HCT116 (cell line): ENCODE data around the gene KIF13A. TPM values are rescaled to one million over a fixed set of nuclear protein-coding genes. Genes with fewer than 3 reads are reported as not detected.

ENCODE experiments used
- ATAC-seq: fragments of 200-7000 bp; cut with Tn5 transposase; 2 replicates; pipeline ENCODE4 v1.9.1; 2020; ENCODE audit warnings: mild to moderate bottlenecking, moderate library complexity
- BruUV-seq: library from RNA; stranded (reverse); fragments of 400-500 nt; replicated peaks from 2 replicates; lab custom pipeline; 2021; lab: Mats Ljungman, UMichigan
- CTCF ChIA-PET: fragments of 300-600 bp; sonication (Branson Sonifier 250); formaldehyde crosslinking; loops from one replicate; lab custom pipeline; 2021; ENCODE audit warnings: antibody characterized with exemption; lab: Charles Lee
- POLR2A ChIA-PET: fragments of 300-600, 350-600 bp; sonication (Branson Sonifier 250); formaldehyde crosslinking; loops from one replicate; lab custom pipeline; 2021; ENCODE audit warnings: antibody characterized with exemption; lab: Charles Lee
- RAD21 ChIA-PET, 2 experiments: fragments of 300-600 bp; sonication (Branson Sonifier 250); formaldehyde crosslinking; loops; one replicate each; lab custom pipeline; 2023; ENCODE audit warnings: low total read pairs in 2 of 2; ENCODE audit not compliant: uncharacterized antibody in 2 of 2, unreplicated experiment in 2 of 2, low non-redundant PET in 1 of 2; lab: Charles Lee
- DNase-seq: peaks from one replicate; pipeline ENCODE4 v3.0.0-alpha.2; 2010; ENCODE audit warnings: low read depth, low spot score
- H2AFZ ChIP-seq: fragments of 200-600 bp; shearing (Covaris generic), sonication (generic); 2 replicates; pipeline ENCODE4 v1.6.1; 2017; ENCODE audit warnings: low read depth, mixed run types, mixed read lengths, antibody characterized with exemption, low read length; ENCODE audit not compliant: poor library complexity, severe bottlenecking
- H3K27ac ChIP-seq: 2 replicates; pipeline ENCODE4 v1.5.1; 2012; ENCODE audit warnings: low read depth, low read length
- H3K27me3 ChIP-seq: fragments of 200-600 bp; sonication (generic); 2 replicates; pipeline ENCODE4 v1.6.1; 2016; ENCODE audit warnings: mixed run types, low read length, mixed read lengths; ENCODE audit not compliant: insufficient read depth
- H3K36me3 ChIP-seq, 2 experiments: fragments of 200-500 bp in 1 of 2; fragments of 200-600 bp in 1 of 2; sonication (Bioruptor generic) in 1 of 2; sonication (generic) in 1 of 2; 2 replicates each; pipeline versions ENCODE4 v1.5.1 to v1.6.1; 2014 to 2016; ENCODE audit warnings: low read length in 2 of 2, inconsistent platforms in 1 of 2, mixed read lengths in 1 of 2, mixed run types in 1 of 2; ENCODE audit not compliant: insufficient read depth in 2 of 2, control insufficient read depth in 1 of 2
- H3K4me1 ChIP-seq, 2 experiments: fragments of 200-600 bp in 1 of 2; sonication (generic) in 1 of 2; 2 replicates each; pipeline versions ENCODE4 v1.5.1 to v1.6.1; 2012 to 2017; ENCODE audit warnings: low read length in 2 of 2, inconsistent platforms in 1 of 2, mild to moderate bottlenecking in 1 of 2, mixed read lengths in 1 of 2, mixed run types in 1 of 2, moderate library complexity in 1 of 2; ENCODE audit not compliant: insufficient read depth in 2 of 2, control insufficient read depth in 1 of 2
- H3K4me2 ChIP-seq: fragments of 200-600 bp; sonication (generic); 2 replicates; pipeline ENCODE4 v1.6.1; 2017; ENCODE audit warnings: mixed run types, low read length, mixed read lengths
- H3K4me3 ChIP-seq, 2 experiments: fragments of 200-600 bp in 1 of 2; sonication (generic) in 1 of 2; replicated peaks in 1 of 2; 2 replicates each; pipeline ENCODE4 v1.5.1; 2011 to 2016; ENCODE audit warnings: low read length in 2 of 2, control low read depth in 1 of 2, low read depth in 1 of 2, mild to moderate bottlenecking in 1 of 2, mixed read lengths in 1 of 2, mixed run types in 1 of 2
- H3K79me2 ChIP-seq: fragments of 200-600 bp; sonication (generic); 2 replicates; pipeline ENCODE4 v1.6.1; 2017; ENCODE audit warnings: mild to moderate bottlenecking, mixed run types, low read length, moderate library complexity, mixed read lengths; ENCODE audit not compliant: insufficient read depth
- H3K9ac ChIP-seq: fragments of 200-600 bp; sonication (generic); 2 replicates; pipeline ENCODE4 v1.6.1; 2016; ENCODE audit warnings: low read length, mixed read lengths
- H3K9me2 ChIP-seq: fragments of 200-600 bp; sonication (generic), shearing (Covaris generic); 2 replicates; pipeline ENCODE4 v1.6.1; 2017; ENCODE audit warnings: mixed run types, mild to moderate bottlenecking, moderate library complexity; ENCODE audit not compliant: insufficient read depth
- H3K9me3 ChIP-seq, 2 experiments: fragments of 200-500 bp in 1 of 2; fragments of 200-600 bp in 1 of 2; sonication (Bioruptor generic) in 1 of 2; sonication (generic) in 1 of 2; 2 replicates each; pipeline ENCODE4 v1.6.1; 2014 to 2017; ENCODE audit warnings: low read length in 2 of 2, mixed read lengths in 2 of 2, inconsistent platforms in 1 of 2, low read depth in 1 of 2, mild to moderate bottlenecking in 1 of 2, mixed run types in 1 of 2, moderate library complexity in 1 of 2; ENCODE audit not compliant: control insufficient read depth in 1 of 2, insufficient read depth in 1 of 2
- H4K20me1 ChIP-seq: fragments of 200-600 bp; sonication (generic), shearing (Covaris generic); 2 replicates; pipeline ENCODE4 v1.6.1; 2017; ENCODE audit warnings: mixed run types, mild to moderate bottlenecking, moderate library complexity; ENCODE audit not compliant: insufficient read depth
- CBX3 ChIP-seq: IDR thresholded peaks from 2 replicates; pipeline ENCODE4 v1.6.1; 2012; ENCODE audit warnings: low read depth
- CEBPB ChIP-seq: IDR thresholded peaks from 2 replicates; pipeline ENCODE4 v1.6.1; 2012; ENCODE audit warnings: low read depth
- EGR1 ChIP-seq: IDR thresholded peaks from 2 replicates; pipeline ENCODE4 v1.6.1; 2012; ENCODE audit warnings: low read depth
- ELF1 ChIP-seq: IDR thresholded peaks from 2 replicates; pipeline ENCODE4 v1.6.1; 2012; ENCODE audit warnings: low read depth, borderline replicate concordance
- EZH2 ChIP-seq: fragments of 200-600 bp; sonication (generic); IDR thresholded peaks from 2 replicates; pipeline ENCODE4 v1.6.1; 2017; ENCODE audit warnings: antibody characterized with exemption, mixed run types
- EZH2phosphoT487 ChIP-seq: fragments of 200-600 bp; IDR thresholded peaks from 2 replicates; pipeline ENCODE4 v1.6.1; 2018; ENCODE audit warnings: antibody characterized with exemption, borderline replicate concordance
- FOSL1 ChIP-seq: IDR thresholded peaks from 2 replicates; pipeline ENCODE4 v1.6.1; 2012; ENCODE audit warnings: low read depth
- JUND ChIP-seq: IDR thresholded peaks from 2 replicates; pipeline ENCODE4 v1.6.1; 2012
- MAX ChIP-seq: IDR thresholded peaks from 2 replicates; pipeline ENCODE4 v1.6.1; 2012
- POLR2A ChIP-seq: IDR thresholded peaks from 2 replicates; pipeline ENCODE4 v1.7.0; 2011; ENCODE audit warnings: borderline replicate concordance; ENCODE audit not compliant: insufficient read depth, insufficient read length; ENCODE audit errors: extremely low read depth
- POLR2AphosphoS5 ChIP-seq: IDR thresholded peaks from 2 replicates; pipeline ENCODE4 v1.6.1; 2011; ENCODE audit warnings: mild to moderate bottlenecking, low read depth, low read length, moderate library complexity
- RAD21 ChIP-seq: IDR thresholded peaks from 2 replicates; pipeline ENCODE4 v1.6.1; 2012; ENCODE audit warnings: low read depth, mild to moderate bottlenecking
- SIN3A ChIP-seq: IDR thresholded peaks from 2 replicates; pipeline ENCODE4 v1.6.1; 2012; ENCODE audit warnings: low read depth
- SP1 ChIP-seq: IDR thresholded peaks from 2 replicates; pipeline ENCODE4 v1.6.1; 2012; ENCODE audit warnings: low read depth
- SRF ChIP-seq: IDR thresholded peaks from 2 replicates; pipeline ENCODE4 v1.6.1; 2012; ENCODE audit warnings: low read depth
- YY1 ChIP-seq: IDR thresholded peaks from 2 replicates; pipeline ENCODE4 v1.6.1; 2011; ENCODE audit warnings: low read length, low read depth, moderate library complexity, mild to moderate bottlenecking; ENCODE audit not compliant: insufficient replicate concordance; ENCODE audit errors: extremely low read depth
- ZFX ChIP-seq: fragments of 450-650 bp; IDR thresholded peaks from 2 replicates; pipeline ENCODE4 v1.6.1; 2017
- ZNF274 ChIP-seq: fragments of 200-500 bp; sonication (Bioruptor generic); IDR thresholded peaks from 2 replicates; pipeline ENCODE4 v1.6.1; 2014; ENCODE audit warnings: mild to moderate bottlenecking, low read depth, low read length, inconsistent platforms
- intact Hi-C: fragments of 100-400 bp; cut with micrococcal nuclease; formaldehyde crosslinking; loops from 2 replicates; pipeline ENCODE4 v1.10.0; 2022
- total RNA-seq: library from RNA; stranded (reverse); gene quantifications from one replicate; pipeline ENCODE4 v1.2.1, GENCODE V29; 2021; ENCODE audit not compliant: unreplicated experiment
- TF ChIP-seq, protein P1 (sequence below): IDR thresholded peaks from 2 replicates; pipeline ENCODE4 v1.6.1; 2012
- TF ChIP-seq, protein P2 (sequence below): IDR thresholded peaks from 2 replicates; pipeline ENCODE4 v1.6.1; 2012; ENCODE audit warnings: low read depth
- TF ChIP-seq, protein P3 (sequence below), 3 experiments: fragments of 200-600 bp in 1 of 3; sonication (generic) in 1 of 3; IDR thresholded peaks in 2 of 3; conservative IDR thresholded peaks in 1 of 3; 2 replicates each; pipeline ENCODE4 v1.5.1; 2012 to 2017; ENCODE audit warnings: low read depth in 2 of 3, low read length in 2 of 3, antibody characterized with exemption in 1 of 3, borderline replicate concordance in 1 of 3, control low read depth in 1 of 3, mild to moderate bottlenecking in 1 of 3, mixed read lengths in 1 of 3, mixed run types in 1 of 3, moderate library complexity in 1 of 3; ENCODE audit not compliant: insufficient read depth in 1 of 3

KIF13A gene
- total RNA-seq, 1 experiment from 2014 or later, result 23.1 TPM

- peaks cover 13% of the 10 kb centered on the region for H3K79me2 ChIP-seq
- H3K9ac ChIP-seq, result peak overlapping the region; percentile 2; the same call in 1 of the 2 replicates
- H3K27ac ChIP-seq, result no peak overlapping the region; the same call in 1 of the 2 replicates
- ChIA-PET RAD21 (no interaction called here), POLR2A (no interaction called here), CTCF (no interaction called here)
- ATAC-seq (peak; percentile 90), DNase-seq (peak; percentile 35)
- no peaks in the 10 kb centered on the region for H3K9me2 ChIP-seq
- peaks cover 10 to 23% of the 10 kb centered on the region in 2 experiments; a peak in 3 of 4 replicates for H3K4me1 ChIP-seq
- H2AFZ ChIP-seq, result no peak overlapping the region
- H3K4me3 ChIP-seq, result no peak overlapping the region
- H4K20me1 ChIP-seq, result no peaks in the 10 kb centered on the region
- no TSS peak for BruUV-seq
- no peaks in the 10 kb centered on the region for H3K36me3 ChIP-seq
- H3K9me3 ChIP-seq, result no peaks in the 10 kb centered on the region
- H3K4me2 ChIP-seq, result peak overlapping the region; percentile 52
- H3K27me3 ChIP-seq, result no peaks in the 10 kb centered on the region
- intact Hi-C loops, result no loop called here
- TF ChIP-seq EZH2phosphoT487 (no peak), POLR2A (no peak), CBX3 (no peak), JUND (peak; percentile 58; the same call in 1 of the 2 replicates), SRF (no peak), ZNF274 (no peak), EZH2 (no peak), POLR2AphosphoS5 (no peak), FOSL1 (peak; percentile 69), ELF1 (no peak), MAX (no peak), YY1 (no peak), EGR1 (0 out of 2 replicates have a peak, but pooled peaks have one; percentile 21), RAD21 (no peak), SP1 (no peak), ZFX (no peak), CEBPB (no peak), SIN3A (no peak)
- TF ChIP-seq, protein P1, sequence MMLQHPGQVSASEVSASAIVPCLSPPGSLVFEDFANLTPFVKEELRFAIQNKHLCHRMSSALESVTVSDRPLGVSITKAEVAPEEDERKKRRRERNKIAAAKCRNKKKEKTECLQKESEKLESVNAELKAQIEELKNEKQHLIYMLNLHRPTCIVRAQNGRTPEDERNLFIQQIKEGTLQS, result no peak
- TF ChIP-seq, protein P2, sequence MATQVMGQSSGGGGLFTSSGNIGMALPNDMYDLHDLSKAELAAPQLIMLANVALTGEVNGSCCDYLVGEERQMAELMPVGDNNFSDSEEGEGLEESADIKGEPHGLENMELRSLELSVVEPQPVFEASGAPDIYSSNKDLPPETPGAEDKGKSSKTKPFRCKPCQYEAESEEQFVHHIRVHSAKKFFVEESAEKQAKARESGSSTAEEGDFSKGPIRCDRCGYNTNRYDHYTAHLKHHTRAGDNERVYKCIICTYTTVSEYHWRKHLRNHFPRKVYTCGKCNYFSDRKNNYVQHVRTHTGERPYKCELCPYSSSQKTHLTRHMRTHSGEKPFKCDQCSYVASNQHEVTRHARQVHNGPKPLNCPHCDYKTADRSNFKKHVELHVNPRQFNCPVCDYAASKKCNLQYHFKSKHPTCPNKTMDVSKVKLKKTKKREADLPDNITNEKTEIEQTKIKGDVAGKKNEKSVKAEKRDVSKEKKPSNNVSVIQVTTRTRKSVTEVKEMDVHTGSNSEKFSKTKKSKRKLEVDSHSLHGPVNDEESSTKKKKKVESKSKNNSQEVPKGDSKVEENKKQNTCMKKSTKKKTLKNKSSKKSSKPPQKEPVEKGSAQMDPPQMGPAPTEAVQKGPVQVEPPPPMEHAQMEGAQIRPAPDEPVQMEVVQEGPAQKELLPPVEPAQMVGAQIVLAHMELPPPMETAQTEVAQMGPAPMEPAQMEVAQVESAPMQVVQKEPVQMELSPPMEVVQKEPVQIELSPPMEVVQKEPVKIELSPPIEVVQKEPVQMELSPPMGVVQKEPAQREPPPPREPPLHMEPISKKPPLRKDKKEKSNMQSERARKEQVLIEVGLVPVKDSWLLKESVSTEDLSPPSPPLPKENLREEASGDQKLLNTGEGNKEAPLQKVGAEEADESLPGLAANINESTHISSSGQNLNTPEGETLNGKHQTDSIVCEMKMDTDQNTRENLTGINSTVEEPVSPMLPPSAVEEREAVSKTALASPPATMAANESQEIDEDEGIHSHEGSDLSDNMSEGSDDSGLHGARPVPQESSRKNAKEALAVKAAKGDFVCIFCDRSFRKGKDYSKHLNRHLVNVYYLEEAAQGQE, result no peak
- TF ChIP-seq, protein P3, sequence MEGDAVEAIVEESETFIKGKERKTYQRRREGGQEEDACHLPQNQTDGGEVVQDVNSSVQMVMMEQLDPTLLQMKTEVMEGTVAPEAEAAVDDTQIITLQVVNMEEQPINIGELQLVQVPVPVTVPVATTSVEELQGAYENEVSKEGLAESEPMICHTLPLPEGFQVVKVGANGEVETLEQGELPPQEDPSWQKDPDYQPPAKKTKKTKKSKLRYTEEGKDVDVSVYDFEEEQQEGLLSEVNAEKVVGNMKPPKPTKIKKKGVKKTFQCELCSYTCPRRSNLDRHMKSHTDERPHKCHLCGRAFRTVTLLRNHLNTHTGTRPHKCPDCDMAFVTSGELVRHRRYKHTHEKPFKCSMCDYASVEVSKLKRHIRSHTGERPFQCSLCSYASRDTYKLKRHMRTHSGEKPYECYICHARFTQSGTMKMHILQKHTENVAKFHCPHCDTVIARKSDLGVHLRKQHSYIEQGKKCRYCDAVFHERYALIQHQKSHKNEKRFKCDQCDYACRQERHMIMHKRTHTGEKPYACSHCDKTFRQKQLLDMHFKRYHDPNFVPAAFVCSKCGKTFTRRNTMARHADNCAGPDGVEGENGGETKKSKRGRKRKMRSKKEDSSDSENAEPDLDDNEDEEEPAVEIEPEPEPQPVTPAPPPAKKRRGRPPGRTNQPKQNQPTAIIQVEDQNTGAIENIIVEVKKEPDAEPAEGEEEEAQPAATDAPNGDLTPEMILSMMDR (IDR thresholded peaks at IDR 0.05 in 2 of 3, conservative IDR thresholded peaks at IDR 0.05 in 1 of 3; ENCODE audit: borderline replicate concordance in 1 of 3, insufficient read depth in 1 of 3, low read depth in 2 of 3, low read length in 2 of 3), result no peak
These were observed 16.0 kb downstream of the KIF13A start for GRCh38 chr6:17971128-17972073.
